DND-41 (cell line): ENCODE data around the gene ZNF302.

Source experiments
- CTCF ChIP-seq: IDR thresholded peaks from 2 replicates; pipeline ENCODE4 v1.5.1; 2012; ENCODE audit warnings: borderline replicate concordance, low read length, moderate library complexity, mild to moderate bottlenecking; ENCODE audit not compliant: poor library complexity, severe bottlenecking; ENCODE audit errors: extremely low read depth
- EZH2 ChIP-seq: IDR thresholded peaks from 3 replicates; pipeline ENCODE4 v1.6.1; 2012; ENCODE audit warnings: borderline replicate concordance, low read depth, mild to moderate bottlenecking, moderate library complexity, low read length, inconsistent platforms; ENCODE audit not compliant: severe bottlenecking

GRCh38 chr19:34645551-34645950, 31.9 kb upstream of the ZNF302 start:
- TF ChIP-seq EZH2 (no peak), CTCF (no peak)
